IPS-15b (cell line): Measurements from ENCODE around the gene ZNF768.

ENCODE experiments used
- H3K27me3 ChIP-seq: one replicate; pipeline ENCODE4 v1.6.1; 2013; ENCODE audit warnings: low read length; ENCODE audit not compliant: control insufficient read depth, insufficient read depth
- H3K36me3 ChIP-seq: one replicate; pipeline ENCODE4 v1.6.1; 2013; ENCODE audit warnings: low read length; ENCODE audit not compliant: control insufficient read depth, insufficient read depth
- H3K4me1 ChIP-seq: one replicate; pipeline ENCODE4 v1.6.1; 2013; ENCODE audit warnings: mild to moderate bottlenecking, low read length; ENCODE audit not compliant: control insufficient read depth, insufficient read depth
- H3K4me3 ChIP-seq: one replicate; pipeline ENCODE4 v1.5.1; 2013; ENCODE audit warnings: low read depth, low read length
- H3K9ac ChIP-seq: one replicate; pipeline ENCODE4 v1.6.1; 2013; ENCODE audit warnings: low read depth, mild to moderate bottlenecking, low read length
- H3K9me3 ChIP-seq: one replicate; pipeline ENCODE4 v1.6.1; 2013; ENCODE audit warnings: mild to moderate bottlenecking, low read length; ENCODE audit not compliant: control insufficient read depth, insufficient read depth

ZNF768 gene

GRCh38 chr16:30565526-30565925 lies 39.2 kb upstream of the ZNF768 start:
- no peak overlapping the region for H3K9ac ChIP-seq
- H3K36me3 ChIP-seq, result no peaks in the 10 kb centered on the region
- peaks cover 2% of the 10 kb centered on the region for H3K27me3 ChIP-seq
- no peaks in the 10 kb centered on the region for H3K9me3 ChIP-seq
- H3K4me1 ChIP-seq, result peaks cover 2% of the 10 kb centered on the region
- no peak overlapping the region for H3K4me3 ChIP-seq

- Histone ChIP-seq H3K4me3 (peak overlapping the region; percentile 57), H3K36me3 (no peaks in the 10 kb centered on the region), H3K9ac (no peak overlapping the region), H3K4me1 (no peaks in the 10 kb centered on the region), H3K27me3 (peaks cover 2% of the 10 kb centered on the region), H3K9me3 (no peaks in the 10 kb centered on the region)
Measured at GRCh38 chr16:30562021-30562420, 35.7 kb upstream of the ZNF768 start.

- Histone ChIP-seq H3K9me3 (no peaks in the 10 kb centered on the region), H3K9ac (peak overlapping the region; percentile 70), H3K4me1 (no peaks in the 10 kb centered on the region), H3K4me3 (peak overlapping the region; percentile 57), H3K36me3 (no peaks in the 10 kb centered on the region), H3K27me3 (peaks cover 2% of the 10 kb centered on the region)
Measured at GRCh38 chr16:30561089-30561816, 34.9 kb upstream of the ZNF768 start.

- Histone ChIP-seq H3K27me3 (no peaks in the 10 kb centered on the region), H3K36me3 (peaks cover 11% of the 10 kb centered on the region), H3K9ac (no peak overlapping the region), H3K4me3 (no peak overlapping the region), H3K4me1 (no peaks in the 10 kb centered on the region), H3K9me3 (no peaks in the 10 kb centered on the region)
Measured at GRCh38 chr16:30559690-30560089, 33.3 kb upstream of the ZNF768 start.

GRCh38 chr16:30558789-30559377 lies 32.5 kb upstream of the ZNF768 start:
- Histone ChIP-seq H3K36me3 (peaks cover 15% of the 10 kb centered on the region), H3K9ac (peak overlapping the region; percentile 28), H3K4me1 (no peaks in the 10 kb centered on the region), H3K4me3 (peak overlapping the region; percentile 40), H3K9me3 (no peaks in the 10 kb centered on the region), H3K27me3 (no peaks in the 10 kb centered on the region)

GRCh38 chr16:30557957-30558788 lies 31.8 kb upstream of the ZNF768 start, which contains the start of gene ZNF764:
TSS of gene ZNF764 (minus strand) at chr16:30558374. CDS start at chr16:30558182, 192 bp downstream.
- Histone ChIP-seq H3K4me1 (no peaks in the 10 kb centered on the region), H3K27me3 (no peaks in the 10 kb centered on the region), H3K9me3 (no peaks in the 10 kb centered on the region), H3K36me3 (peaks cover 15% of the 10 kb centered on the region), H3K9ac (peak within 1 kb of the TSS; percentile 65), H3K4me3 (peak within 1 kb of the TSS; percentile 76)

- Histone ChIP-seq H3K9me3 (no peaks in the 10 kb centered on the region), H3K4me1 (no peaks in the 10 kb centered on the region), H3K9ac (peak overlapping the region; percentile 65), H3K27me3 (no peaks in the 10 kb centered on the region), H3K36me3 (peaks cover 15% of the 10 kb centered on the region), H3K4me3 (peak overlapping the region; percentile 76)
Measured at GRCh38 chr16:30557707-30557956, 31.3 kb upstream of the ZNF768 start.

- no peaks in the 10 kb centered on the region for H3K9me3 ChIP-seq
- H3K27me3 ChIP-seq, result no peaks in the 10 kb centered on the region
- no peak overlapping the region for H3K4me3 ChIP-seq
- H3K9ac ChIP-seq, result no peak overlapping the region
- no peaks in the 10 kb centered on the region for H3K4me1 ChIP-seq
- H3K36me3 ChIP-seq, result peaks cover 15% of the 10 kb centered on the region
Measured at GRCh38 chr16:30556125-30556473, 29.7 kb upstream of the ZNF768 start.

GRCh38 chr16:30555315-30556124 lies 29.2 kb upstream of the ZNF768 start:
- Histone ChIP-seq H3K4me3 (no peak overlapping the region), H3K27me3 (no peaks in the 10 kb centered on the region), H3K36me3 (peaks cover 15% of the 10 kb centered on the region), H3K9me3 (no peaks in the 10 kb centered on the region), H3K9ac (no peak overlapping the region), H3K4me1 (no peaks in the 10 kb centered on the region)

- H3K36me3 ChIP-seq, result peaks cover 15% of the 10 kb centered on the region
- no peaks in the 10 kb centered on the region for H3K27me3 ChIP-seq
- H3K9ac ChIP-seq, result no peak overlapping the region
- H3K4me3 ChIP-seq, result no peak overlapping the region
- no peaks in the 10 kb centered on the region for H3K4me1 ChIP-seq
- H3K9me3 ChIP-seq, result no peaks in the 10 kb centered on the region
Measured at GRCh38 chr16:30554557-30555314, 28.4 kb upstream of the ZNF768 start.

GRCh38 chr16:30553393-30553899 lies 27.1 kb upstream of the ZNF768 start:
- H3K4me1 ChIP-seq, result peaks cover 4% of the 10 kb centered on the region
- no peak overlapping the region for H3K4me3 ChIP-seq
- no peak overlapping the region for H3K9ac ChIP-seq
- no peaks in the 10 kb centered on the region for H3K9me3 ChIP-seq
- H3K36me3 ChIP-seq, result peaks cover 15% of the 10 kb centered on the region
- H3K27me3 ChIP-seq, result no peaks in the 10 kb centered on the region
